CD4-positive, alpha-beta T cell (primary cell): ENCODE results near the gene CNKSR3. TPM values are rescaled to one million over a fixed set of nuclear protein-coding genes. Genes with fewer than 3 reads are reported as not detected.

ENCODE experiments used
- ATAC-seq: fragments of 200-7000 bp; cut with Tn5 transposase; one replicate; pipeline ENCODE4 v1.10.0; 2022; ENCODE audit warnings: mild to moderate bottlenecking; ENCODE audit not compliant: poor library complexity
- CTCF ChIA-PET: fragments of 350-600 bp; sonication (Branson Sonifier 250); formaldehyde crosslinking; loops from one replicate; lab custom pipeline; 2021; ENCODE audit warnings: antibody characterized with exemption, inconsistent platforms; lab: Charles Lee
- POLR2A ChIA-PET: fragments of 350-600 bp; sonication (Branson Sonifier 250); formaldehyde crosslinking; loops from one replicate; lab custom pipeline; 2021; ENCODE audit warnings: antibody characterized with exemption, inconsistent platforms; lab: Charles Lee
- DNase-seq, 14 experiments: peaks; one replicate each; pipeline ENCODE4 v3.0.0-alpha.2; 2013 to 2020; ENCODE audit warnings: mixed read lengths in 2 of 14
- H3K27ac ChIP-seq, 2 donors: one replicate each; pipeline versions ENCODE4 v1.5.1 to v1.7.0; 2013; ENCODE audit warnings: low read length in 2 of 2, low read depth in 1 of 2, mild to moderate bottlenecking in 1 of 2
- H3K27me3 ChIP-seq, 2 experiments: 1 replicate in 1 of 2; 2 replicates in 1 of 2; pipeline versions ENCODE4 v1.6.1 to v1.7.0; 2013; ENCODE audit warnings: low read length in 2 of 2, control low read depth in 1 of 2, mild to moderate bottlenecking in 1 of 2, moderate library complexity in 1 of 2; ENCODE audit not compliant: insufficient read depth in 2 of 2, control insufficient read depth in 1 of 2
- H3K36me3 ChIP-seq: one replicate; pipeline ENCODE4 v1.6.1; 2013; ENCODE audit warnings: low read length, control low read depth; ENCODE audit not compliant: insufficient read depth
- H3K4me1 ChIP-seq: one replicate; pipeline ENCODE4 v1.6.1; 2013; ENCODE audit warnings: low read length, control low read depth; ENCODE audit not compliant: insufficient read depth
- H3K4me3 ChIP-seq: one replicate; pipeline ENCODE4 v1.5.1; 2013; ENCODE audit warnings: mild to moderate bottlenecking, low read length, moderate library complexity
- H3K9me3 ChIP-seq, 2 experiments: 1 replicate in 1 of 2; 2 replicates in 1 of 2; pipeline versions ENCODE4 v1.6.1 to v1.7.0; 2013; ENCODE audit warnings: low read length in 2 of 2, mild to moderate bottlenecking in 2 of 2, control low read depth in 1 of 2, moderate library complexity in 1 of 2; ENCODE audit not compliant: control insufficient read depth in 1 of 2, insufficient read depth in 1 of 2
- H3K27ac Mint-ChIP-seq: one replicate; pipeline ENCODE4 v1.8.0; 2020; ENCODE audit warnings: mixed read lengths
- H3K27me3 Mint-ChIP-seq: one replicate; pipeline ENCODE4 v1.8.0; 2021; ENCODE audit warnings: mixed read lengths
- H3K36me3 Mint-ChIP-seq: one replicate; pipeline ENCODE4 v1.8.0; 2021; ENCODE audit warnings: low read depth, mixed read lengths
- H3K4me1 Mint-ChIP-seq: one replicate; pipeline ENCODE4 v1.8.0; 2021; ENCODE audit warnings: low read depth, mixed read lengths
- H3K4me3 Mint-ChIP-seq: one replicate; pipeline ENCODE4 v1.8.0; 2020; ENCODE audit warnings: mild to moderate bottlenecking, mixed read lengths
- H3K9me3 Mint-ChIP-seq: one replicate; pipeline ENCODE4 v1.8.0; 2020; ENCODE audit warnings: mixed read lengths
- CTCF ChIP-seq: fragments of 200-600 bp; IDR thresholded peaks from one replicate; pipeline ENCODE4 v1.8.0; 2022; ENCODE audit warnings: antibody characterized with exemption, mild to moderate bottlenecking
- intact Hi-C, 2 experiments: fragments of 100-400 bp; cut with DNase I in 1 of 2; cut with micrococcal nuclease in 1 of 2; formaldehyde crosslinking; loops; one replicate each; pipeline versions ENCODE4 v1.15.1 to v1.9.0; 2023 to 2025; cut with DNase I, micrococcal nuclease
- total RNA-seq, 174 experiments: library from RNA in 2 of 174; stranded (reverse) in 2 of 174; gene quantifications; one replicate each; pipeline ENCODE4 v1.2.3 and lab custom pipeline; 2021 to 2026

The CNKSR3 gene
- total RNA-seq, 2 experiments from 2014 or later = 0.14 TPM; not detected in 1

DNA sequence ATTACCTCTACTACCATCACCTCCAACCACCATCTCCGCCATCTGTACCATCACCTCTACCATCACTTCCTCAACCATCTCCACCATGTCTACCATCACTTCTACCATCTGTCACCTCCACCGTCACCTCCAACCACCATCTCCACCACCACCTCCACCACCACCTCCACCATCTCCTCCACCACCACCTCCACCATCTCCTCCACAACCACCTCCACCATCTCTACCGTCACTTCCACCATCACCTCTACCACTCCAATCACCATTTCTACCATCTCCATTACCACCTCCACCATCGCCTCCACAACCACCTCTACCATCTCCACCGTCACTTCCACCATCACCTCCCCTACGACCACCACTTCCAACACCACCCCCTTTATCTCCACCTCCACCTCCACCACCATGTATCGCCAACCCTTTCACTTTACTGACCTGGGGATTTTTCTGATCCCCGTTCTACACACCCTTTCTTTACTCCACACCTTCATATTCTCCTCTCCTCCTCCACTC lies 156.2 kb downstream of the CNKSR3 start:
- H3K27ac ChIP-seq = no peak overlapping the region
- no peaks in the 10 kb centered on the region for H3K4me1 ChIP-seq
- TF ChIP-seq CTCF = no peak
- Mint-ChIP-seq H3K36me3 (no peaks in the 10 kb centered on the region), H3K27ac (no peak overlapping the region), H3K27me3 (no peaks in the 10 kb centered on the region), H3K4me3 (no peak overlapping the region), H3K4me1 (peaks cover 13% of the 10 kb centered on the region), H3K9me3 (no peaks in the 10 kb centered on the region)
- H3K9me3 ChIP-seq = no peaks in the 10 kb centered on the region
- POLR2A ChIA-PET = no interaction called here
- intact Hi-C loops = no loop called here
- ATAC-seq (no peak), DNase-seq (no peak)
- CTCF ChIA-PET = no interaction called here
- no peaks in the 10 kb centered on the region for H3K36me3 ChIP-seq
- no peaks in the 10 kb centered on the region for H3K27me3 ChIP-seq
- no peak overlapping the region for H3K4me3 ChIP-seq

DNA sequence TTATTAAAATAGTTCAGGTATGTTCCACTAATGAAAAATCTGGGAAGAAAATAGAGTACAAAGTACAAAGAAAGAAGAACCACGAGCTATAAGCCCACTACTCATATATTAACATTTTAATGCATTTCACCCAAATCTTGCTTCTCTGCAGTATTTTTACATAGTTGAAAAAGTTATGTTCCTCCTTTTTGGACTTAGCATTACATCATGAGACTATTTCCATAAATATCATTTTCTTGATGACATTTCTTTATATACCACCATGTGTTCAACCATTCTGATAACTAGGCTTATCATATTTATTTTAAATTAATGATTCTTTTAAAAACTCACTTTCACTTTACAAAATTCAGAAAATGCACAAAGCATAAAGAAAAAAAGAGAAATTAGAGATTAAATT lies 156.9 kb downstream of the CNKSR3 start:
- ChIA-PET POLR2A (no interaction called here), CTCF (no interaction called here)
- Histone ChIP-seq H3K27ac (no peak overlapping the region), H3K36me3 (no peaks in the 10 kb centered on the region), H3K27me3 (no peaks in the 10 kb centered on the region), H3K9me3 (no peaks in the 10 kb centered on the region), H3K4me3 (no peak overlapping the region), H3K4me1 (no peaks in the 10 kb centered on the region)
- Mint-ChIP-seq H3K36me3 (no peaks in the 10 kb centered on the region), H3K27ac (no peak overlapping the region), H3K4me3 (no peak overlapping the region), H3K9me3 (no peaks in the 10 kb centered on the region), H3K27me3 (no peaks in the 10 kb centered on the region), H3K4me1 (peaks cover 8% of the 10 kb centered on the region)
- DNase-seq (no peak), ATAC-seq (no peak)
- TF ChIP-seq CTCF = no peak
- intact Hi-C loops = no loop called here

GRCh38 chr6:154352898-154353585 lies 157.4 kb downstream of the CNKSR3 start:
- H3K9me3 Mint-ChIP-seq = no peaks in the 10 kb centered on the region
- Histone ChIP-seq H3K4me3 (no peak overlapping the region), H3K27ac (no peak overlapping the region), H3K36me3 (no peaks in the 10 kb centered on the region), H3K27me3 (no peaks in the 10 kb centered on the region), H3K9me3 (no peaks in the 10 kb centered on the region), H3K4me1 (no peaks in the 10 kb centered on the region)
- ChIA-PET POLR2A (no interaction called here), CTCF (no interaction called here)
- H3K27ac Mint-ChIP-seq = no peak overlapping the region
- peak in 2 of 14 experiments; percentile 44 for DNase-seq
- H3K36me3 Mint-ChIP-seq = no peaks in the 10 kb centered on the region
- no peaks in the 10 kb centered on the region for H3K27me3 Mint-ChIP-seq
- TF ChIP-seq CTCF = no peak
- ATAC-seq = no peak
- intact Hi-C loops = no loop called here
- no peak overlapping the region for H3K4me3 Mint-ChIP-seq
- peaks cover 8% of the 10 kb centered on the region for H3K4me1 Mint-ChIP-seq
